ENCODE results near the gene DLGAP1. TPM values are rescaled to one million over a fixed set of nuclear protein-coding genes. Genes with fewer than 3 reads are reported as not detected.

DLGAP1 gene
- total RNA-seq, 1 experiment from 2014 or later = 23.2 TPM

DNA sequence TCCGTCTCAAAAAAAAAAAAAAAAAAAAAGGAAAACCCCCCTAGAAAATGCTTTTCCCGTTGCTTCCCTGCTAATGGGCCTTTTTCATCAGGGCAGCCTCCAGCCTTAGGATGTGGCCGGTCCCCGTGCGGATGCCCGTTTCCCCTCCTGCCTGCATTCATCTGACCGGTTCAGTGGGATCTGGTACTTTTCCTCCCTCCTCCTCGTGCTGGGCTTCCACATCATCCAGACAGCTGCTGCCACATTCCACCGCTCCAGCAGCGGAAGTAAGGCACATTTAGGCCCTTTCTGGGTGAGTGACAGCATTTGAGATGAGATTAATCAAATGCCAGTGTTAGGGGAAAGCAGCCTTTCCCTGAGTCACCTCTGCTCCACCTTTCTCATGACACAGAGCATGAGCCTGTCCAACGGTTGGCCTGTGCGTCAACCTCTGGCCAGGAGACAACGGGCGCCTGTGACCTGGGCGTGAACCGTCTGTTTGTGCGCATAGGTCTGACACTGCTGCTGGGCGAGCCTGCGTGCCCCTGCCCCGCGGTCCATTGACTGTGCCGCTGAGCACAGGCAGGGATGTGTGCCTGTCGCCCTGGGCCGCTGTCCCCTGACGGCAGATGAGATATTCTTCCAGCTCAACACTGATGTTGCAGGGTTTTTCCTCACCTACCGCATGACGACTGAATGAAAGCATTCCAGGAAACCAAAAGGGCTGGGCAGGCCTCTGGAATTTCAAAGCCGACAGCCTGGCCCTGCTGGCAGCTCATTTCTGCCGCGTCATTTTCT is 831.1 kb downstream of the DLGAP1 start:
- Histone ChIP-seq H3K23ac (ENCODE audit: insufficient read length, low read depth, low read length) (no peak overlapping the region), H2BK12ac (ENCODE audit: insufficient read length, low read depth, low read length) (no peak overlapping the region), H2BK15ac (ENCODE audit: low read depth, low read length) (no peak overlapping the region), H2AFZ (ENCODE audit: low read length) (no peak overlapping the region), H3K18ac (ENCODE audit: insufficient read length, low read depth, low read length) (peak overlapping the region; percentile 8), H2BK5ac (ENCODE audit: insufficient read length, low read length) (peak overlapping the region; percentile 1), H3K9ac (ENCODE audit: extremely low read depth, insufficient read length, low read length) (no peak overlapping the region), H4K20me1 (ENCODE audit: control insufficient read depth, insufficient read depth, insufficient read length) (no peaks in the 10 kb centered on the region), H3K4ac (ENCODE audit: low read depth, low read length) (no peak overlapping the region), H3K4me2 (ENCODE audit: insufficient read depth, insufficient read length, low read length) (peak overlapping the region; percentile 2), H2BK120ac (ENCODE audit: low read depth, low read length, poor library complexity, severe bottlenecking) (no peak overlapping the region), H3K23me2 (ENCODE audit: insufficient read length, low read depth, low read length, poor library complexity, severe bottlenecking) (no peaks in the 10 kb centered on the region), H3K9me3 (ENCODE audit: control insufficient read depth, low read depth, low read length) (no peaks in the 10 kb centered on the region), H2AK5ac (ENCODE audit: insufficient read length, low read length) (no peak overlapping the region), H3K56ac (ENCODE audit: insufficient read length, low read depth, low read length) (no peak overlapping the region), H3K27ac (ENCODE audit: insufficient read length, low read depth, low read length) (peak overlapping the region; percentile 3), H3K79me1 (ENCODE audit: insufficient read depth, low read depth, low read length, poor library complexity, severe bottlenecking) (no peaks in the 10 kb centered on the region), H2BK20ac (ENCODE audit: low read depth, low read length, poor library complexity, severe bottlenecking) (no peak overlapping the region), H3K79me2 (ENCODE audit: insufficient read depth, low read length) (no peaks in the 10 kb centered on the region), H3T11ph (ENCODE audit: low read length) (no peak overlapping the region), H3K4me1 (ENCODE audit: insufficient read depth, low read length) (peaks cover 3% of the 10 kb centered on the region; the same call in 1 of the 2 replicates), H3K27me3 (ENCODE audit: insufficient read depth, low read length) (no peaks in the 10 kb centered on the region), H3K14ac (ENCODE audit: insufficient read depth, low read length) (peak overlapping the region; percentile 6; the same call in 1 of the 2 replicates), H4K8ac (replicated peaks; ENCODE audit: insufficient read length, low read depth, low read length) (no peak overlapping the region), H4K91ac (ENCODE audit: insufficient read length, low read depth, low read length) (no peak overlapping the region), H4K5ac (ENCODE audit: insufficient read length, low read depth, low read length) (peak overlapping the region; percentile 37)
- peak; percentile 82 for DNase-seq
- H3K4me1 Mint-ChIP-seq = peaks cover 24 to 31% of the 10 kb centered on the region in 2 experiments
- H3K27me3 Mint-ChIP-seq (ENCODE audit: low read depth) = peaks cover 1% of the 10 kb centered on the region; the same call in 1 of the 2 replicates
- no peaks in the 10 kb centered on the region for H3K9me3 Mint-ChIP-seq
- TF ChIP-seq, protein P1, sequence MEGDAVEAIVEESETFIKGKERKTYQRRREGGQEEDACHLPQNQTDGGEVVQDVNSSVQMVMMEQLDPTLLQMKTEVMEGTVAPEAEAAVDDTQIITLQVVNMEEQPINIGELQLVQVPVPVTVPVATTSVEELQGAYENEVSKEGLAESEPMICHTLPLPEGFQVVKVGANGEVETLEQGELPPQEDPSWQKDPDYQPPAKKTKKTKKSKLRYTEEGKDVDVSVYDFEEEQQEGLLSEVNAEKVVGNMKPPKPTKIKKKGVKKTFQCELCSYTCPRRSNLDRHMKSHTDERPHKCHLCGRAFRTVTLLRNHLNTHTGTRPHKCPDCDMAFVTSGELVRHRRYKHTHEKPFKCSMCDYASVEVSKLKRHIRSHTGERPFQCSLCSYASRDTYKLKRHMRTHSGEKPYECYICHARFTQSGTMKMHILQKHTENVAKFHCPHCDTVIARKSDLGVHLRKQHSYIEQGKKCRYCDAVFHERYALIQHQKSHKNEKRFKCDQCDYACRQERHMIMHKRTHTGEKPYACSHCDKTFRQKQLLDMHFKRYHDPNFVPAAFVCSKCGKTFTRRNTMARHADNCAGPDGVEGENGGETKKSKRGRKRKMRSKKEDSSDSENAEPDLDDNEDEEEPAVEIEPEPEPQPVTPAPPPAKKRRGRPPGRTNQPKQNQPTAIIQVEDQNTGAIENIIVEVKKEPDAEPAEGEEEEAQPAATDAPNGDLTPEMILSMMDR (conservative IDR thresholded peaks at IDR 0.05) = no peak
- peak overlapping the region in 1 of 2 experiments; percentile 48; a peak in 2 of 5 replicates for H3K4me3 Mint-ChIP-seq
- WGBS (ENCODE audit: extremely low coverage, insufficient read length, low lambda C conversion rate) = no CpG with 5 or more reads among the region's 30 CpGs
- H3K27ac Mint-ChIP-seq = peak overlapping the region; percentile 59 to 95 (median 94)
- no peaks in the 10 kb centered on the region; a peak in 1 of 7 replicates for H3K36me3 Mint-ChIP-seq (ENCODE audit: insufficient read depth in 1 of 3, low read depth in 3 of 3)
